ENCODE measurements around the gene TREH.
"Not testable (repeated sequence)": the region's sequence is repeated elsewhere in the genome, so short reads cannot be mapped to it uniquely, and the experiment has no call there.

TREH gene

DNA sequence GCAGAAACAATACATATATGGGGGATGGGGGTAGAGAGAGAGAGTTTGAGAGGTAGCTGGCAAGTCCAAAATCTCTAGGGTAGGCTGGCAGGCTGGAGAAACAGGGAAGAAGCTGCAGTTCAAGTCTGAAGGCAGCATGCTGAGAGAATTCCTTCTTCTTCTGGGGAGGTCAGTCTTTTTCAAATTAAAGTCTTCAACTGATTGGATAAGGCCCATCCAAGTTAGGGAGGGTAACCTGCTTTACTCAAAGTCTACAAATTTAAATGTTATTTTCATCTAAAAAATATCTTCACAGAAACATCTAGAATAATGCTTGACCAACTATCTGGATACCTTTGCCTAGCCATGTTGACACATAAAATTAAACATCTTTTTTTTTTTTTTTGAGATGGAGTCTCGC, 2.9 kb upstream of the TREH start:
- TF ChIP-seq CTCF (IDR thresholded peaks at IDR 0.05; ENCODE audit: low read depth, low read length), result no peak
- no peak for DNase-seq (ENCODE audit: low read depth in 2 of 2)

DNA sequence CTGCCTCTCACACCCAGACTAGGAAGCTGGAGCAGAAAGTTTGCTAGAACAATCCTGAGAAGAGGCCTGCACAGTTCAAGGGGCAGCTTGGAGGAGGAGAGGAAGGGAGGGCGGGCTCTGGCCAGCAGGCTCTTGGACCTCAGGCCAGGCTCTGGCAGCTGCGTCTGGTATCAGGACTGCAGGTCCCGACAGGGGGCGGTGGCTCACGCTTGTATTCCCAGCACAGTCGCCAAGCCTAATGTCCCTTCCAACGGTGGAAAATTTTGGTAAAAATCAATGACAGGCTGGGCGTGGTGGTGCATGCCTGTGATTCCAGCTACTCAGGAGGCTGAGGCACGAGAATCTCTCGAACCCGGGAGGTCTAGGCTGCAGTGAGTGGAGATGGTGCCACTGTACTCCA, 542 bp downstream of the TREH start:
- DNase-seq (ENCODE audit: low read depth in 2 of 2), result peak in 1 of 2 donors; percentile 44
- H3K4me3 ChIP-seq (replicated peaks in 1 of 2; ENCODE audit: low read depth in 2 of 2, low read length in 2 of 2), result not testable (repeated sequence)

More for the DNA sequence above, 2.9 kb upstream of the TREH start:
- no peak overlapping the region for H3K4me3 ChIP-seq (replicated peaks in 1 of 2; ENCODE audit: low read depth in 2 of 2, low read length in 2 of 2)

GRCh38 chr11:118677977-118678376, 1.5 kb downstream of the TREH start:
- no peak for TF ChIP-seq CTCF (IDR thresholded peaks at IDR 0.05; ENCODE audit: low read depth, low read length)

DNA sequence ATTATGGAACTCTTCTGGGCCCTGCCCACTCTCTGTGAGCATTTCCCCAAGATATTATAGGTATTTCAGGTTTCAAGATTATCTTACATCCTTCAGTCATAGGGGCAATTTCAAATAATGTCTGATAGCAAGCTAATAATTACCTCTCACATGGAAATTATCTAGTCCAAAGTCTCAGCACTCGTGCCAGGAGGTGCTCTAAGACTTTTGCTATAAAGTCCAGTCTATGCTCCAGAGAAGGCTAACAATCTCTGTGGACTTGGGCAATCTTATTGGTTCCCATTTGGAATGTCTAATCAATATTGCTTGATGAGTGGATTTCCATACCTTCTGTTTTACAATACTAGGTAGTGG, 5.4 kb downstream of the TREH start:
- H3K4me3 ChIP-seq (replicated peaks in 1 of 2; ENCODE audit: low read depth in 2 of 2, low read length in 2 of 2), result no peak overlapping the region
- no peak for TF ChIP-seq CTCF (IDR thresholded peaks at IDR 0.05; ENCODE audit: low read depth, low read length)
- no peak for DNase-seq (ENCODE audit: low read depth in 2 of 2)

More at GRCh38 chr11:118677977-118678376, 1.5 kb downstream of the TREH start:
- no peak overlapping the region for H3K4me3 ChIP-seq (replicated peaks in 1 of 2; ENCODE audit: low read depth in 2 of 2, low read length in 2 of 2)
- no peak for DNase-seq (ENCODE audit: low read depth in 2 of 2)

DNA sequence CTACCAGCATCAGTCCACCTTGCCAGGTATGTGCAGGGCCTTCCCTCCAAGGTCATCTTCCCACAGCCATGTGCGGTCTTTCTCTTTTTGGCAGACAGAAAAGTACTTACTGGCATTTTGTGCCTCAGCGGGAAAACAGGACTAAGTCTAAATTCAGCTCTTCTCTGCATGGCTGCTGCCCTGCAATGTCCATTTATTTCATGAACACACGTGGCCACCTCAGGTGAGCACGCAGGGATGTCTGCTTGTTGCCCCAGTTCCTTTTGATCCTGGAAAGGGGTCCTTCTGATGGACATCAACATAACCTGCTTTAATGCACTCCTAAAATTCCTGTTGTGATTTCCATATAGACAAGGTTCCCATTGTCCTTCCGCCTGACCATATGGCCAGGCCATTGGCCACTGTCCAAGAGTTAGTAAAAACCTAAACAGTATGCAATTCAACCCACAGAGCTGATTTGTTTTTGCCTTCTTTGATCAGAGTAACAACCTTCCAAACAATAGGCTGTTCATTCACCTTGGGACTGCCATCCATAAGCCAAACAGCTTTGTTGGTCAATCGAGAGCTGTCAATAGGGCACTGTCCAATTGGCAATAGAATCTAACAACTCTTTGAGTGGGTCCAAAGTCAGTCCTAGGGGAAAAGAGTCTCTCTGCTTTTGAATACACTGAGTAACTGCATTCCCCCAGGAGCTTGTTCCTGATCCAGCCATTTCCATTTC, 5.9 kb downstream of the TREH start:
- DNase-seq (ENCODE audit: low read depth in 2 of 2), result no peak
- TF ChIP-seq CTCF (IDR thresholded peaks at IDR 0.05; ENCODE audit: low read depth, low read length), result no peak
- H3K4me3 ChIP-seq (replicated peaks in 1 of 2; ENCODE audit: low read depth in 2 of 2, low read length in 2 of 2), result no peak overlapping the region

DNA sequence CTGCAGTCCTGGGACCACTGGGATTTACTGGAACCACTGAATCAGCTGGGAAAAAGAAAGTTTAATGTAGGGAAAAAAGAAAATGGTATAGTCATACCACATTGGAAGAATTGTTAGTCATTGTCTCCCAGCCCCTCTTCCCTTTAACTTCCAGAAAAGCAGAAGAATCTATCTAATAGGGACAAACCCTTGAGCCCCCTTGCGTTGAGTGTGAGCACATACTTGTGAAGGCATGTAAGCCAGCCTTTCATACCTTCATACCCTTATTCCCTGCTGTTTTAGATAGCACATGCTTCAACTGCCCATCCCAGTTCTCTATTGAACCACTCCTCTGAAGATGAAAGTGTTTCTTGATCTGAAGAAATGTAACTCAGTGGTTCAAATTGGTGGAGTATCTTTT, 6.6 kb downstream of the TREH start:
- H3K4me3 ChIP-seq (replicated peaks in 1 of 2; ENCODE audit: low read depth in 2 of 2, low read length in 2 of 2), result no peak overlapping the region
- no peak for TF ChIP-seq CTCF (IDR thresholded peaks at IDR 0.05; ENCODE audit: low read depth, low read length)
- DNase-seq (ENCODE audit: low read depth in 2 of 2), result no peak

- no peak overlapping the region for H3K4me3 ChIP-seq (replicated peaks in 1 of 2; ENCODE audit: low read depth in 2 of 2, low read length in 2 of 2)
- TF ChIP-seq CTCF (IDR thresholded peaks at IDR 0.05; ENCODE audit: low read depth, low read length), result no peak
- no peak for DNase-seq (ENCODE audit: low read depth in 2 of 2)
These were observed 8.2 kb downstream of the TREH start for GRCh38 chr11:118671254-118671653.

Data from cardiac fibroblast (primary cell).